WTC11 (cell line): ENCODE measurements around the gene FAM200B.

Experiments used
- ATF6 ChIP-seq: sonication (generic); formaldehyde crosslinking; IDR thresholded peaks from 2 replicates; pipeline ENCODE4 v1.8.1; 2023; ENCODE audit warnings: mild to moderate bottlenecking, missing genetic modification reagents
- CTCF ChIP-seq: fragments of 200-600 bp; IDR thresholded peaks from 2 replicates; pipeline ENCODE4 v1.8.0; 2022; ENCODE audit warnings: antibody characterized with exemption
- ETV6 ChIP-seq: sonication (generic); formaldehyde crosslinking; IDR thresholded peaks from 2 replicates; pipeline ENCODE4 v1.8.1; 2022; ENCODE audit warnings: mild to moderate bottlenecking, missing genetic modification reagents
- FOXJ3 ChIP-seq: sonication (generic); formaldehyde crosslinking; IDR thresholded peaks from 2 replicates; pipeline ENCODE4 v1.9.0; 2021; ENCODE audit warnings: missing genetic modification reagents, mild to moderate bottlenecking, borderline replicate concordance
- GABPB1 ChIP-seq: sonication (generic); formaldehyde crosslinking; IDR thresholded peaks from 2 replicates; pipeline ENCODE4 v1.8.1; 2023; ENCODE audit warnings: mild to moderate bottlenecking, missing genetic modification reagents
- IRF1 ChIP-seq: sonication (generic); formaldehyde crosslinking; IDR thresholded peaks from 2 replicates; pipeline ENCODE4 v1.8.0; 2023; ENCODE audit warnings: missing genetic modification reagents
- MAX ChIP-seq: sonication (generic); formaldehyde crosslinking; IDR thresholded peaks from 2 replicates; pipeline ENCODE4 v1.8.0; 2022; ENCODE audit warnings: mild to moderate bottlenecking, missing genetic modification reagents
- MLX ChIP-seq: sonication (generic); formaldehyde crosslinking; IDR thresholded peaks from 2 replicates; pipeline ENCODE4 v1.8.1; 2023; ENCODE audit warnings: mild to moderate bottlenecking, missing genetic modification reagents, moderate library complexity
- PREB ChIP-seq: sonication (generic); formaldehyde crosslinking; IDR thresholded peaks from 2 replicates; pipeline ENCODE4 v1.8.1; 2022; ENCODE audit warnings: mild to moderate bottlenecking, missing genetic modification reagents, moderate library complexity, borderline replicate concordance
- SMAD3 ChIP-seq: sonication (generic); formaldehyde crosslinking; IDR thresholded peaks from 2 replicates; pipeline ENCODE4 v1.8.0; 2022; ENCODE audit warnings: missing genetic modification reagents, mild to moderate bottlenecking, borderline replicate concordance
- TEAD1 ChIP-seq: sonication (generic); formaldehyde crosslinking; IDR thresholded peaks from 2 replicates; pipeline ENCODE4 v1.8.0; 2022; ENCODE audit warnings: mild to moderate bottlenecking, missing genetic modification reagents
- TEAD4 ChIP-seq: sonication (generic); formaldehyde crosslinking; IDR thresholded peaks from 2 replicates; pipeline ENCODE4 v1.8.0; 2022; ENCODE audit warnings: mild to moderate bottlenecking, missing genetic modification reagents
- ZNF281 ChIP-seq: sonication (generic); formaldehyde crosslinking; IDR thresholded peaks from 2 replicates; pipeline ENCODE4 v1.8.0; 2023; ENCODE audit warnings: mild to moderate bottlenecking, missing genetic modification reagents
- ZNF671 ChIP-seq: fragments of 250-450 bp; sonication (Bioruptor Pico); IDR thresholded peaks from 2 replicates; pipeline ENCODE4 v1.8.0; 2021; ENCODE audit warnings: mild to moderate bottlenecking

- TF ChIP-seq CTCF (no peak), TEAD1 (CRISPR knock-in tag) (no peak), FOXJ3 (CRISPR knock-in tag) (no peak), ATF6 (CRISPR knock-in tag) (no peak), TEAD4 (no peak), MAX (CRISPR knock-in tag) (no peak), PREB (CRISPR knock-in tag) (no peak), SMAD3 (CRISPR knock-in tag) (no peak), GABPB1 (no peak), ETV6 (CRISPR knock-in tag) (no peak), ZNF671 (CRISPR knock-in tag) (no peak), MLX (CRISPR knock-in tag) (no peak), IRF1 (CRISPR knock-in tag) (no peak), ZNF281 (CRISPR knock-in tag) (no peak)
Observed at GRCh38 chr4:15667006-15667405, 14.6 kb upstream of the FAM200B start.
